PFSK-1 (cell line): ENCODE data around the gene FTSJ3.

Experiments used
- POLR2AphosphoS5 ChIP-seq: IDR thresholded peaks from 2 replicates; pipeline ENCODE4 v1.6.1; 2012; ENCODE audit warnings: low read depth, mild to moderate bottlenecking, control low read depth, low read length, moderate library complexity
- SIN3A ChIP-seq: IDR thresholded peaks from 2 replicates; pipeline ENCODE4 v1.6.1; 2012; ENCODE audit warnings: mild to moderate bottlenecking, low read length, moderate library complexity, borderline replicate concordance; ENCODE audit not compliant: insufficient read depth
- TAF1 ChIP-seq: IDR thresholded peaks from 2 replicates; pipeline ENCODE4 v1.6.1; 2012; ENCODE audit warnings: low read length, control low read depth, borderline replicate concordance; ENCODE audit not compliant: insufficient read depth
- TF ChIP-seq, protein P1 (sequence below), 2 experiments: IDR thresholded peaks; 2 replicates each; pipeline versions ENCODE4 v1.6.1 to v1.8.0; 2011 to 2012; ENCODE audit warnings: low read depth in 2 of 2, low read length in 2 of 2, control low read depth in 1 of 2, inconsistent platforms in 1 of 2, mild to moderate bottlenecking in 1 of 2, moderate library complexity in 1 of 2; ENCODE audit not compliant: insufficient read depth in 1 of 2

- TF ChIP-seq POLR2AphosphoS5 (no peak), TAF1 (no peak), SIN3A (no peak)
- TF ChIP-seq, protein P1, sequence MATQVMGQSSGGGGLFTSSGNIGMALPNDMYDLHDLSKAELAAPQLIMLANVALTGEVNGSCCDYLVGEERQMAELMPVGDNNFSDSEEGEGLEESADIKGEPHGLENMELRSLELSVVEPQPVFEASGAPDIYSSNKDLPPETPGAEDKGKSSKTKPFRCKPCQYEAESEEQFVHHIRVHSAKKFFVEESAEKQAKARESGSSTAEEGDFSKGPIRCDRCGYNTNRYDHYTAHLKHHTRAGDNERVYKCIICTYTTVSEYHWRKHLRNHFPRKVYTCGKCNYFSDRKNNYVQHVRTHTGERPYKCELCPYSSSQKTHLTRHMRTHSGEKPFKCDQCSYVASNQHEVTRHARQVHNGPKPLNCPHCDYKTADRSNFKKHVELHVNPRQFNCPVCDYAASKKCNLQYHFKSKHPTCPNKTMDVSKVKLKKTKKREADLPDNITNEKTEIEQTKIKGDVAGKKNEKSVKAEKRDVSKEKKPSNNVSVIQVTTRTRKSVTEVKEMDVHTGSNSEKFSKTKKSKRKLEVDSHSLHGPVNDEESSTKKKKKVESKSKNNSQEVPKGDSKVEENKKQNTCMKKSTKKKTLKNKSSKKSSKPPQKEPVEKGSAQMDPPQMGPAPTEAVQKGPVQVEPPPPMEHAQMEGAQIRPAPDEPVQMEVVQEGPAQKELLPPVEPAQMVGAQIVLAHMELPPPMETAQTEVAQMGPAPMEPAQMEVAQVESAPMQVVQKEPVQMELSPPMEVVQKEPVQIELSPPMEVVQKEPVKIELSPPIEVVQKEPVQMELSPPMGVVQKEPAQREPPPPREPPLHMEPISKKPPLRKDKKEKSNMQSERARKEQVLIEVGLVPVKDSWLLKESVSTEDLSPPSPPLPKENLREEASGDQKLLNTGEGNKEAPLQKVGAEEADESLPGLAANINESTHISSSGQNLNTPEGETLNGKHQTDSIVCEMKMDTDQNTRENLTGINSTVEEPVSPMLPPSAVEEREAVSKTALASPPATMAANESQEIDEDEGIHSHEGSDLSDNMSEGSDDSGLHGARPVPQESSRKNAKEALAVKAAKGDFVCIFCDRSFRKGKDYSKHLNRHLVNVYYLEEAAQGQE (IDR thresholded peaks at IDR 0.05; ENCODE audit: insufficient read depth in 1 of 2, low read depth in 2 of 2, low read length in 2 of 2): no peak
Measured at GRCh38 chr17:63822537-63822936, 4.9 kb downstream of the FTSJ3 start.
